Activated B cell treated with CpG ODN at 0.5 μM for 24 hours (primary cell): Measurements from ENCODE around the gene CD101. TPM values are rescaled to one million over a fixed set of nuclear protein-coding genes. Genes with fewer than 3 reads are reported as not detected.

Source experiments
- ATAC-seq: fragments of 200-7000 bp; cut with Tn5 transposase; one replicate; pipeline ENCODE4 v1.10.0; 2021; ENCODE audit warnings: low read depth, mild to moderate bottlenecking, moderate library complexity
- CTCF ChIA-PET: fragments of 350-600 bp; sonication (Branson Sonifier 250); formaldehyde crosslinking; loops from one replicate; lab custom pipeline; 2021; ENCODE audit warnings: antibody characterized with exemption; lab: Charles Lee
- POLR2A ChIA-PET: fragments of 350-600 bp; sonication (Branson Sonifier 250); formaldehyde crosslinking; loops from one replicate; lab custom pipeline; 2021; ENCODE audit warnings: antibody characterized with exemption; lab: Charles Lee
- DNase-seq: peaks from one replicate; pipeline ENCODE4 v3.0.0; 2022
- H3K27ac Mint-ChIP-seq: one replicate; pipeline ENCODE4 v1.8.0; 2020; ENCODE audit warnings: mixed read lengths
- H3K27me3 Mint-ChIP-seq: one replicate; pipeline ENCODE4 v1.8.0; 2021; ENCODE audit warnings: mixed read lengths
- H3K36me3 Mint-ChIP-seq: one replicate; pipeline ENCODE4 v1.8.0; 2021; ENCODE audit warnings: low read depth, mixed read lengths
- H3K4me1 Mint-ChIP-seq: one replicate; pipeline ENCODE4 v1.8.0; 2021; ENCODE audit warnings: mixed read lengths
- H3K4me3 Mint-ChIP-seq: one replicate; pipeline ENCODE4 v1.8.0; 2020; ENCODE audit warnings: mild to moderate bottlenecking, mixed read lengths
- H3K9me3 Mint-ChIP-seq: one replicate; pipeline ENCODE4 v1.8.0; 2020; ENCODE audit warnings: mixed read lengths
- intact Hi-C: fragments of 100-400 bp; cut with micrococcal nuclease; formaldehyde crosslinking; loops from one replicate; pipeline ENCODE4 v1.15.1; 2024
- total RNA-seq: library from RNA; stranded (reverse); gene quantifications from 2 replicates; pipeline ENCODE4 v1.2.3, GENCODE V29; 2022
- TF ChIP-seq, protein P1 (sequence below): fragments of 200-600 bp; IDR thresholded peaks from one replicate; pipeline ENCODE4 v1.8.0; 2022; ENCODE audit warnings: antibody characterized with exemption, mild to moderate bottlenecking

CD101 gene
- total RNA-seq, 1 donor from 2014 or later, result 0.42 TPM

DNA sequence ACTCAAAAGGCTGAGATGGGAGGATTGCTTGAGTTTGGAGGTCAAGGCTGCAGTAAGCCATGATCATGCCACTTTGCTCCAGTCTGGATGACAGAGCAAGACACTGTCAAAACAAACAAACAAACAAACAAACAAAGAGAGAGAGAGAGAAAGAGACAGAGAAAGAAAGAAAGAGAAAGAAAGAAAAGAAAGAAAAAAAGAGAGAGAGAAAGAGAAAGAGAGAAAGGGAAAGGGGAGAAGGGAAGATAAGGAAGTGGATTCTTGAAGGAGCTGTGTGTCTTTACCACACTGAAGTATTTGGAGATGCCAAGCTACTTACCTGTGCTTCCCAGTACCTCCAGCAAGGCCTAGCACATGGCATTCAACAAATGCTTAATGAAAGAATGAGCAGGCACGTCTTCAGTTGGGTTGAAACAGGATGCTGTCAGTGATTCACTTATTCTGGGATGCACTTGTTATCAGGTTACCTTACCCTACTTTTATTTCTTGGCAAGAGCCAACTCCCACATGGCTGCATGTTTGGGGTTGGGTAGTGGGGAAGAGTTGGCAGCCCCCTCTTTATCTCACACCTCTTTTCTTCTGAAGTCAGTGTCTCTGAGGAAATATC lies 28.8 kb downstream of the CD101 start:
- Mint-ChIP-seq H3K4me3 (no peak overlapping the region), H3K36me3 (no peaks in the 10 kb centered on the region), H3K27me3 (no peaks in the 10 kb centered on the region), H3K9me3 (no peaks in the 10 kb centered on the region), H3K27ac (no peak overlapping the region), H3K4me1 (no peaks in the 10 kb centered on the region)
- intact Hi-C loops, result no loop called here
- CTCF ChIA-PET, result no interaction called here
- POLR2A ChIA-PET, result no interaction called here
- no peak for DNase-seq
- TF ChIP-seq, protein P1, sequence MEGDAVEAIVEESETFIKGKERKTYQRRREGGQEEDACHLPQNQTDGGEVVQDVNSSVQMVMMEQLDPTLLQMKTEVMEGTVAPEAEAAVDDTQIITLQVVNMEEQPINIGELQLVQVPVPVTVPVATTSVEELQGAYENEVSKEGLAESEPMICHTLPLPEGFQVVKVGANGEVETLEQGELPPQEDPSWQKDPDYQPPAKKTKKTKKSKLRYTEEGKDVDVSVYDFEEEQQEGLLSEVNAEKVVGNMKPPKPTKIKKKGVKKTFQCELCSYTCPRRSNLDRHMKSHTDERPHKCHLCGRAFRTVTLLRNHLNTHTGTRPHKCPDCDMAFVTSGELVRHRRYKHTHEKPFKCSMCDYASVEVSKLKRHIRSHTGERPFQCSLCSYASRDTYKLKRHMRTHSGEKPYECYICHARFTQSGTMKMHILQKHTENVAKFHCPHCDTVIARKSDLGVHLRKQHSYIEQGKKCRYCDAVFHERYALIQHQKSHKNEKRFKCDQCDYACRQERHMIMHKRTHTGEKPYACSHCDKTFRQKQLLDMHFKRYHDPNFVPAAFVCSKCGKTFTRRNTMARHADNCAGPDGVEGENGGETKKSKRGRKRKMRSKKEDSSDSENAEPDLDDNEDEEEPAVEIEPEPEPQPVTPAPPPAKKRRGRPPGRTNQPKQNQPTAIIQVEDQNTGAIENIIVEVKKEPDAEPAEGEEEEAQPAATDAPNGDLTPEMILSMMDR, result no peak
- no peak for ATAC-seq

DNA sequence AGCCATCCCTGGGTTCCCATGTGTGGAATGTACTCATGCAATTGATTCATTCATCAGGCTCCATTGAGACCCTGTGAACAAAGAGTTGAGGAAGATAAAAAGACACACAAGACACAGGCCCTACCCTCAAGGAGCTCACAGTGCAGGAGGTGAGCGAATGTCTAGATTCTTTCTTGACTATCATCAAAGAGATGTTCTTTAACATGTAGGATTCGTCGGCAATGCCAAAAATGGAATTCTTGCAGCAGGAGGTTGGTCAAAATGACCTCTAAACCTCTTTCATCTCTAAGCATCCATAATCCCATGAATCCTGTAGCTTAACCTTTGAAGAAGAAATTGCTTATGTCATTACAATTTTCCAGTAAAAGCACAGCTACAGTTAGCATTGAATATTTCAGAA lies 30.7 kb downstream of the CD101 start:
- CTCF ChIA-PET, result no interaction called here
- intact Hi-C loops, result no loop called here
- no peaks in the 10 kb centered on the region for H3K4me1 Mint-ChIP-seq
- H3K9me3 Mint-ChIP-seq, result no peaks in the 10 kb centered on the region
- H3K4me3 Mint-ChIP-seq, result no peak overlapping the region
- H3K36me3 Mint-ChIP-seq, result no peaks in the 10 kb centered on the region
- TF ChIP-seq, protein P1, result no peak
- ATAC-seq (no peak), DNase-seq (no peak)
- H3K27ac Mint-ChIP-seq, result no peak overlapping the region
- POLR2A ChIA-PET, result interaction anchor here (0.5 kb wide), 1 partner anchor 10 kb away, joined by 6 read pairs; no protein-coding TSS in a partner anchor
- H3K27me3 Mint-ChIP-seq, result no peaks in the 10 kb centered on the region

DNA sequence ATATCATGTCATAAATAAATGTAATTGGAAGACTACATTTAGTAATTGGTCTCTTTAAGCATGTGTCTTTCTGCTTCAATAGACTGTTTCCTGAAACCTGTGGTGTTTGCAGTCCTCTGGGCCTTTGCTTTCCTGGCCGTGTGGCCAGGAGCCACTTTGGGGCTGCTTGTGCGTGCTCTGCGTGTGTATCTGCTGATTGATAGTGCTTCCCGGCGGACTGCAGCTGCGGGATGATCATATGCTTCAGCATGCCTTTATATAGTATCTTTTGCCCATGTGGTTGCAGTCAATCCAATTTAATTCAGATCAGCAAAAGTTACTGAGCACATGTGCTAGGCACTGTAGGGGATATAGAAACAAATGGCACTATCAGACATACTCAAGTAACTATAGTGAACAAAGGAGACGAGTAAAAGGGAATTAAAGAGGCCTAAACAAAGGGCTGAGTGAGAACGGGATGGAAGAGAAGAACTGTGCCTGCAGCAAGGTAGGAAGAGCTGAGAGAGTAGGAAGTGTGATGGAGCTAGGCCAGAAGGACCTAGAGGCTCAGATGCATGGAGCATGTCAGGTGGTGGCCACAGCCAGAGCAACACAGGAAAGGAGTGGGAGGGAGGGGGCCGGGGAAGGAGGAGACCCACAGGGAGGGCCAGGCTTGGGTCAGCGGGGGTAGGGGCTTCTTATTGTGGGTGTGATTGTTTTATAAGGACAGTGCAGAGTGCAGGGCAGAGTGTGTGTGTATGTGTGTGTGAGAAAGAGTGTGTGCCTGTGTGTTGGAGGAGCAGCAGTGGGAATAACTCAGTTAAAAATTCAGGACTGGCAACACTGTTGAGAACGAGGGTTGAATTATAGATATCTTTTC lies 31.4 kb downstream of the CD101 start:
- no peaks in the 10 kb centered on the region for H3K36me3 Mint-ChIP-seq
- CTCF ChIA-PET, result no interaction called here
- no peaks in the 10 kb centered on the region for H3K9me3 Mint-ChIP-seq
- DNase-seq (no peak), ATAC-seq (no peak)
- POLR2A ChIA-PET, result interaction anchor here (0.5 kb wide), 1 partner anchor 9 kb away, joined by 6 read pairs; no protein-coding TSS in a partner anchor
- H3K4me1 Mint-ChIP-seq, result no peaks in the 10 kb centered on the region
- no peak overlapping the region for H3K27ac Mint-ChIP-seq
- intact Hi-C loops, result no loop called here
- no peak overlapping the region for H3K4me3 Mint-ChIP-seq
- H3K27me3 Mint-ChIP-seq, result no peaks in the 10 kb centered on the region
- TF ChIP-seq, protein P1, result no peak

DNA sequence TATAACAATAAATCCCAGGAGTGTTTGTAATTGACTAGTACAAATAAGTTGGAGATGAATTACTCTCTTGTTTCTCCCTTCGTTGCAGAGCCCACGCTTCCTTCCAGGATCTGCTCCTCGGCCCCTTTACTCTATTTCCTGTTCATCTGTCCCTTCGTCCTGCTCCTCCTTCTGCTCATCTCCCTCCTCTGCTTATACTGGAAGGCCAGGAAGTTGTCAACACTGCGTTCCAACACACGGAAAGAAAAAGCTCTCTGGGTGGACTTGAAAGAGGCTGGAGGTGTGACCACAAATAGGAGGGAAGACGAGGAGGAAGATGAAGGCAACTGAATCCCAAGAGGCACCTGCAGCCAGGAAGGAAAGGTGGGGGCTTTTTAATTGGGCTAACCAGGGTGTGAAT lies 32.2 kb downstream of the CD101 start:
- no peaks in the 10 kb centered on the region for H3K9me3 Mint-ChIP-seq
- ATAC-seq, result no peak
- POLR2A ChIA-PET, result no interaction called here

DNA sequence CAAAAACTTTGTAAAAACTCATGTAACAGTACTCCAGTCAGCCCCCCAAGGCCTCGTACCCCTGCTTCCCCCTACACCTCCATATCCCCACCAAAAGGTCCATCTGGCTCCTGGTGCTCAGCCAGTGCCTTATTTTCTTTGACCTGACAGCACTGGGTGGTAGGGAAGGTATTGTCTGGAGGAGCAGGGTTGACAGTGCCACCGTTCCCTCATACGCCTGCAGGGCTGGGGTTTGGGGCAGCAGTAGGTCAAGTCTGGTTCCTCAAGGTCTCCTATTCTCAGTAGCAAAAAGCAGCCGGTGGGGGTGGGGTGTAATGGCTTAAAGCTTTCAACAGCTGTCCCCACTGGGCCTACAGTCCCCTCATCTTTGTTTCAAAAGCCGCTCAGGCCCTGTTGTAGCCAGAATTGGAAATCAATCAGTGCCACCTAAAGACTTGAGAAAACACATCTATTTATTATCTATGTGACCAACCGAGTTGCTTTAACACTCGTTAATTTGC lies 33.3 kb downstream of the CD101 start:
- no peak for DNase-seq
- no peak for ATAC-seq
- H3K27ac Mint-ChIP-seq, result no peak overlapping the region
- POLR2A ChIA-PET, result no interaction called here
- H3K9me3 Mint-ChIP-seq, result no peaks in the 10 kb centered on the region
- H3K27me3 Mint-ChIP-seq, result no peaks in the 10 kb centered on the region
- no peaks in the 10 kb centered on the region for H3K4me1 Mint-ChIP-seq
- TF ChIP-seq, protein P1, result no peak
- intact Hi-C loops, result no loop called here
- no peak overlapping the region for H3K4me3 Mint-ChIP-seq
- CTCF ChIA-PET, result no interaction called here
- H3K36me3 Mint-ChIP-seq, result no peaks in the 10 kb centered on the region

More for the DNA sequence above, 32.2 kb downstream of the CD101 start:
- H3K4me3 Mint-ChIP-seq, result no peak overlapping the region
- CTCF ChIA-PET, result no interaction called here
- no peaks in the 10 kb centered on the region for H3K36me3 Mint-ChIP-seq
- no peak for DNase-seq
- no peaks in the 10 kb centered on the region for H3K27me3 Mint-ChIP-seq
- H3K27ac Mint-ChIP-seq, result no peak overlapping the region
- intact Hi-C loops, result no loop called here
- H3K4me1 Mint-ChIP-seq, result no peaks in the 10 kb centered on the region
- TF ChIP-seq, protein P1, result no peak
